Brain pericyte (primary cell): ENCODE results near the gene ENTREP3.
"Not testable (repeated sequence)": the region's sequence is repeated elsewhere in the genome, so short reads cannot be mapped to it uniquely, and the experiment has no call there.

Source experiments
- DNase-seq: peaks from one replicate; pipeline ENCODE4 v3.0.0-alpha.2; 2012; ENCODE audit warnings: low read depth, low spot score

The ENTREP3 gene

GRCh38 chr1:155250633-155251449 is 4.4 kb downstream of the ENTREP3 start:
- peak; percentile 59 for DNase-seq

- DNase-seq, result no peak
Measured at GRCh38 chr1:155250246-155250632, 5.0 kb downstream of the ENTREP3 start.

GRCh38 chr1:155247667-155248553 is 7.4 kb downstream of the ENTREP3 start:
- DNase-seq, result no peak

- DNase-seq, result not testable (repeated sequence)
Measured at GRCh38 chr1:155246796-155247195, 8.5 kb downstream of the ENTREP3 start.

GRCh38 chr1:155245163-155245524 is 10.1 kb downstream of the ENTREP3 start:
- no peak for DNase-seq

GRCh38 chr1:155244368-155245162 is 10.7 kb downstream of the ENTREP3 start:
- peak; percentile 98 for DNase-seq

GRCh38 chr1:155242805-155243358 is 12.4 kb downstream of the ENTREP3 start:
- no peak for DNase-seq

- no peak for DNase-seq
Measured at GRCh38 chr1:155241841-155242264, 13.4 kb downstream of the ENTREP3 start.

- no peak for DNase-seq
Measured at GRCh38 chr1:155241069-155241679, 14.1 kb downstream of the ENTREP3 start.

GRCh38 chr1:155236451-155236850 is 18.8 kb downstream of the ENTREP3 start:
- no peak for DNase-seq

GRCh38 chr1:155235375-155235774 is 19.9 kb downstream of the ENTREP3 start:
- not testable (repeated sequence) for DNase-seq

- DNase-seq, result not testable (repeated sequence)
Measured at GRCh38 chr1:155233502-155233901, 21.8 kb downstream of the ENTREP3 start.

GRCh38 chr1:155232001-155232978 is 23.0 kb downstream of the ENTREP3 start:
- not testable (repeated sequence) for DNase-seq

- DNase-seq, result not testable (repeated sequence)
Measured at GRCh38 chr1:155231302-155231701, 24.0 kb downstream of the ENTREP3 start.

GRCh38 chr1:155228096-155228427 is 27.2 kb downstream of the ENTREP3 start:
- DNase-seq, result no peak

- peak; percentile 94 for DNase-seq
Measured at GRCh38 chr1:155227261-155228095, 27.8 kb downstream of the ENTREP3 start.

- DNase-seq, result no peak
Measured at GRCh38 chr1:155226910-155227260, 28.4 kb downstream of the ENTREP3 start.

- DNase-seq, result no peak
Measured at GRCh38 chr1:155226188-155226909, 28.9 kb downstream of the ENTREP3 start.
